Nephron (organoid): ENCODE results near the gene LRP4.

ENCODE experiments used
- H3K27ac Mint-ChIP-seq, 3 experiments: 2 replicates each; pipeline ENCODE4 v1.8.0; 2020; ENCODE audit warnings: mixed read lengths in 3 of 3, mild to moderate bottlenecking in 2 of 3, moderate library complexity in 1 of 3
- H3K27me3 Mint-ChIP-seq: 2 replicates; pipeline ENCODE4 v1.8.0; 2021; ENCODE audit warnings: low read depth, mild to moderate bottlenecking, moderate library complexity, mixed read lengths
- H3K36me3 Mint-ChIP-seq: 2 replicates; pipeline ENCODE4 v1.8.0; 2020; ENCODE audit warnings: low read depth, mixed read lengths
- H3K4me1 Mint-ChIP-seq: 2 replicates; pipeline ENCODE4 v1.8.0; 2020; ENCODE audit warnings: mixed read lengths
- H3K4me3 Mint-ChIP-seq, 3 experiments: 2 replicates each; pipeline ENCODE4 v1.8.0; 2020; ENCODE audit warnings: mild to moderate bottlenecking in 3 of 3, mixed read lengths in 3 of 3, moderate library complexity in 2 of 3
- H3K9me3 Mint-ChIP-seq: 2 replicates; pipeline ENCODE4 v1.8.0; 2020; ENCODE audit warnings: mixed read lengths
- TF ChIP-seq, protein P1 (sequence below), 3 experiments: fragments of 200-600 bp; sonication (generic); IDR thresholded peaks; one replicate each; pipeline ENCODE4 v1.5.0; 2021; ENCODE audit warnings: antibody characterized with exemption in 3 of 3; ENCODE audit not compliant: unreplicated experiment in 3 of 3

LRP4 gene

DNA sequence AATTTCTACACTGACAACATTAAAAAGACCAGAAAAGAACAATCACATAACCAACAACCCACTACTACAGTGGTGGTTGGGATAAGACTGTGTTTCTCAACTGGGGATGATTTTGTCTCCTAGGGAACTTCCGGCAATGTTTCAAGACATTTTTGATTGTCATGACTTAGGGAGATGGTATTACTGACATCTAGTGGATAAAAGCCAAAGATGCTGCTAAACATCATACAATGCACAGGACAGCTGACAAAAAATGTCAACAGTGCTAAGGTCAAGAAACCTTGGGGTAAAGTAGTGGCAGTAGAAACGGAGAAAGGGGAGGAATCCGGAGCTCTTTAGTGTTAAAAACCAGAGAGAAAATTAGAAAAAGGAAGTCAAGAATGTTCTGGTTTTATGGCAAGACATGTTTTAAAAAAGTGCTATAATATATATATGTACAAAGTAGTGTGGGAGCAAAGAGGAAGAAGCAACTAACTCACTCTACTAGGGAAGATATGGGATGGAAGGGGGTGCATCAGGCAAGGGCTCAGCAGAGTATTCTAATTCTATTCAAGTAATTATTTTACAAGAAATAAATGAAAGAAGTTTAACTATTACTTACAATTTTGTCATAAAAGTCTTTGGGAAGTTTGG, 109.4 kb downstream of the LRP4 start:
- H3K4me1 Mint-ChIP-seq: no peaks in the 10 kb centered on the region
- TF ChIP-seq, protein P1, sequence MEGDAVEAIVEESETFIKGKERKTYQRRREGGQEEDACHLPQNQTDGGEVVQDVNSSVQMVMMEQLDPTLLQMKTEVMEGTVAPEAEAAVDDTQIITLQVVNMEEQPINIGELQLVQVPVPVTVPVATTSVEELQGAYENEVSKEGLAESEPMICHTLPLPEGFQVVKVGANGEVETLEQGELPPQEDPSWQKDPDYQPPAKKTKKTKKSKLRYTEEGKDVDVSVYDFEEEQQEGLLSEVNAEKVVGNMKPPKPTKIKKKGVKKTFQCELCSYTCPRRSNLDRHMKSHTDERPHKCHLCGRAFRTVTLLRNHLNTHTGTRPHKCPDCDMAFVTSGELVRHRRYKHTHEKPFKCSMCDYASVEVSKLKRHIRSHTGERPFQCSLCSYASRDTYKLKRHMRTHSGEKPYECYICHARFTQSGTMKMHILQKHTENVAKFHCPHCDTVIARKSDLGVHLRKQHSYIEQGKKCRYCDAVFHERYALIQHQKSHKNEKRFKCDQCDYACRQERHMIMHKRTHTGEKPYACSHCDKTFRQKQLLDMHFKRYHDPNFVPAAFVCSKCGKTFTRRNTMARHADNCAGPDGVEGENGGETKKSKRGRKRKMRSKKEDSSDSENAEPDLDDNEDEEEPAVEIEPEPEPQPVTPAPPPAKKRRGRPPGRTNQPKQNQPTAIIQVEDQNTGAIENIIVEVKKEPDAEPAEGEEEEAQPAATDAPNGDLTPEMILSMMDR (IDR thresholded peaks at IDR 0.05; ENCODE audit: unreplicated experiment in 3 of 3): peak in 2 of 3 experiments; percentile 23 to 33
- no peaks in the 10 kb centered on the region for H3K27me3 Mint-ChIP-seq
- no peak overlapping the region for H3K4me3 Mint-ChIP-seq
- H3K27ac Mint-ChIP-seq: no peak overlapping the region
- H3K9me3 Mint-ChIP-seq: no peaks in the 10 kb centered on the region
- H3K36me3 Mint-ChIP-seq: peaks cover 59% of the 10 kb centered on the region
